SK-N-SH (cell line): ENCODE data around the gene RMC1.

Experiments
- CHD2 ChIP-seq: fragments of 150-350 bp; IDR thresholded peaks from 2 replicates; pipeline ENCODE4 v1.6.1; 2018; ENCODE audit warnings: low read length; ENCODE audit not compliant: partially characterized antibody
- CTCF ChIP-seq: fragments of 200-600 bp; sonication (generic); IDR thresholded peaks from 2 replicates; pipeline ENCODE4 v1.6.1; 2017; ENCODE audit warnings: antibody characterized with exemption, mild to moderate bottlenecking, moderate library complexity
- FOSL2 ChIP-seq: IDR thresholded peaks from 2 replicates; pipeline ENCODE4 v1.4.0; 2012; ENCODE audit warnings: low read depth, mild to moderate bottlenecking, moderate library complexity, borderline replicate concordance
- FOXM1 ChIP-seq: IDR thresholded peaks from 2 replicates; pipeline ENCODE4 v1.4.0; 2012; ENCODE audit warnings: low read depth, mild to moderate bottlenecking
- GABPA ChIP-seq: IDR thresholded peaks from 2 replicates; pipeline ENCODE4 v1.4.0; 2012; ENCODE audit warnings: low read depth, mild to moderate bottlenecking
- NRF1 ChIP-seq: IDR thresholded peaks from 2 replicates; pipeline ENCODE4 v1.6.1; 2012; ENCODE audit warnings: low read depth, mild to moderate bottlenecking, low read length
- PBX3 ChIP-seq: IDR thresholded peaks from 2 replicates; pipeline ENCODE4; 2012
- RAD21 ChIP-seq: IDR thresholded peaks from 2 replicates; pipeline ENCODE4 v1.6.1; 2012; ENCODE audit warnings: mild to moderate bottlenecking, low read length
- RFX5 ChIP-seq: IDR thresholded peaks from 2 replicates; pipeline ENCODE4 v1.6.1; 2012; ENCODE audit warnings: mild to moderate bottlenecking, improper control_type of control experiment, low read length
- SIN3A ChIP-seq: IDR thresholded peaks from 2 replicates; pipeline ENCODE4 v1.6.1; 2012; ENCODE audit warnings: low read depth, mild to moderate bottlenecking, low read length, moderate library complexity, borderline replicate concordance
- SMC3 ChIP-seq: IDR thresholded peaks from 2 replicates; pipeline ENCODE4 v1.6.1; 2012; ENCODE audit warnings: low read depth, low read length, improper control_type of control experiment
- TCF12 ChIP-seq: IDR thresholded peaks from 2 replicates; pipeline ENCODE4 v1.4.0; 2012
- TEAD4 ChIP-seq: IDR thresholded peaks from 2 replicates; pipeline ENCODE4 v1.4.0; 2012; ENCODE audit warnings: mild to moderate bottlenecking, borderline replicate concordance; ENCODE audit not compliant: insufficient read depth
- ZBTB33 ChIP-seq: IDR thresholded peaks from 2 replicates; pipeline ENCODE4 v1.4.0; 2012; ENCODE audit warnings: low read depth, borderline replicate concordance

- TF ChIP-seq RAD21 (no peak), FOSL2 (no peak), CTCF (no peak), ZBTB33 (no peak), GABPA (no peak), CHD2 (no peak), RFX5 (no peak), SMC3 (no peak), TCF12 (no peak), SIN3A (no peak), TEAD4 (no peak), FOXM1 (no peak), PBX3 (no peak), NRF1 (no peak)
These were observed 49.2 kb downstream of the RMC1 start for GRCh38 chr18:23552505-23552904.
